ENCODE data around the gene SLC9A4. TPM values are rescaled to one million over a fixed set of nuclear protein-coding genes. Genes with fewer than 3 reads are reported as not detected.

The SLC9A4 gene
- total and polyA plus RNA-seq, 2 donors (not counting 1 experiment from before 2014, with no cell fraction given) = 0.20 TPM; not detected in 1

GRCh38 chr2:102483086-102483485 is 10.1 kb downstream of the SLC9A4 start:
- no peak overlapping the region for H3K4me2 ChIP-seq (replicated peaks; ENCODE audit: low read depth, low read length, poor library complexity, severe bottlenecking)
- 89% methylated on average over 6 of the region's 6 CpGs for WGBS (ENCODE audit: insufficient coverage)
- no peak for DNase-seq
- no peaks in the 10 kb centered on the region for H3K36me3 ChIP-seq (replicated peaks in 1 of 2; ENCODE audit: control extremely low read depth in 1 of 2, control insufficient read depth in 1 of 2, extremely low read depth in 1 of 2, insufficient read depth in 2 of 2, low read length in 1 of 2)
- H3K9me3 ChIP-seq (ENCODE audit: control extremely low read depth in 1 of 3, control insufficient read depth in 2 of 3, insufficient read depth in 1 of 3, low read length in 2 of 3) = peaks cover 0 to 9% (median 0%) of the 10 kb centered on the region in 3 donors
- Mint-ChIP-seq H3K9me3 (ENCODE audit: insufficient read depth) (no peaks in the 10 kb centered on the region), H3K4me1 (no peaks in the 10 kb centered on the region), H3K27me3 (peaks cover 44% of the 10 kb centered on the region), H3K4me3 (no peak overlapping the region), H3K27ac (no peak overlapping the region)
- POLR2A ChIA-PET = no interaction called here
- no peak for TF ChIP-seq EZH2 (IDR thresholded peaks at IDR 0.05; ENCODE audit: borderline replicate concordance, insufficient read depth, low read depth, low read length, poor library complexity, severe bottlenecking)
- TF ChIP-seq, protein P1, sequence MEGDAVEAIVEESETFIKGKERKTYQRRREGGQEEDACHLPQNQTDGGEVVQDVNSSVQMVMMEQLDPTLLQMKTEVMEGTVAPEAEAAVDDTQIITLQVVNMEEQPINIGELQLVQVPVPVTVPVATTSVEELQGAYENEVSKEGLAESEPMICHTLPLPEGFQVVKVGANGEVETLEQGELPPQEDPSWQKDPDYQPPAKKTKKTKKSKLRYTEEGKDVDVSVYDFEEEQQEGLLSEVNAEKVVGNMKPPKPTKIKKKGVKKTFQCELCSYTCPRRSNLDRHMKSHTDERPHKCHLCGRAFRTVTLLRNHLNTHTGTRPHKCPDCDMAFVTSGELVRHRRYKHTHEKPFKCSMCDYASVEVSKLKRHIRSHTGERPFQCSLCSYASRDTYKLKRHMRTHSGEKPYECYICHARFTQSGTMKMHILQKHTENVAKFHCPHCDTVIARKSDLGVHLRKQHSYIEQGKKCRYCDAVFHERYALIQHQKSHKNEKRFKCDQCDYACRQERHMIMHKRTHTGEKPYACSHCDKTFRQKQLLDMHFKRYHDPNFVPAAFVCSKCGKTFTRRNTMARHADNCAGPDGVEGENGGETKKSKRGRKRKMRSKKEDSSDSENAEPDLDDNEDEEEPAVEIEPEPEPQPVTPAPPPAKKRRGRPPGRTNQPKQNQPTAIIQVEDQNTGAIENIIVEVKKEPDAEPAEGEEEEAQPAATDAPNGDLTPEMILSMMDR (IDR thresholded peaks at IDR 0.05) = no peak
- H3K27ac ChIP-seq (ENCODE audit: low read length in 2 of 2) = no peak overlapping the region
- intact Hi-C loops (cut with micrococcal nuclease) = no loop called here
- no peak overlapping the region for H2AFZ ChIP-seq (ENCODE audit: insufficient read depth, low read depth, low read length, poor library complexity, severe bottlenecking)
- CTCF ChIA-PET = interaction anchor here (2.8 kb wide), 1 partner anchor 9 kb away, joined by 24 read pairs; the partner anchor contains the start of gene SLC9A4
- H3K9ac ChIP-seq (ENCODE audit: low read length) = no peak overlapping the region
- peaks cover 0 to 11% (median 2%) of the 10 kb centered on the region in 4 experiments for H3K27me3 ChIP-seq (replicated peaks in 1 of 4; ENCODE audit: control extremely low read depth in 1 of 4, control insufficient read depth in 3 of 4, insufficient read depth in 4 of 4, low read length in 3 of 4)
- ATAC-seq (ENCODE audit: low read depth) = no peak
- no peak overlapping the region for H3K4me3 ChIP-seq (ENCODE audit: control extremely low read depth in 1 of 5, extremely low read depth in 1 of 5, insufficient read depth in 1 of 5, low read depth in 2 of 5, low read length in 4 of 5)
- H3K79me2 ChIP-seq (ENCODE audit: control insufficient read depth, insufficient read depth, low read length) = no peaks in the 10 kb centered on the region
- H3K4me1 ChIP-seq (ENCODE audit: control insufficient read depth in 2 of 2, insufficient read depth in 2 of 2, low read length in 2 of 2) = no peaks in the 10 kb centered on the region
- H4K20me1 ChIP-seq (ENCODE audit: control insufficient read depth, insufficient read depth, low read length, poor library complexity, severe bottlenecking) = no peaks in the 10 kb centered on the region

GRCh38 chr2:102484310-102485061 is 11.5 kb downstream of the SLC9A4 start:
- H3K27ac Mint-ChIP-seq = no peak overlapping the region
- Histone ChIP-seq H3K27me3 (replicated peaks in 1 of 4; ENCODE audit: control extremely low read depth in 1 of 4, control insufficient read depth in 3 of 4, insufficient read depth in 4 of 4, low read length in 3 of 4) (peaks cover 0 to 16% (median 2%) of the 10 kb centered on the region in 4 experiments), H4K20me1 (ENCODE audit: control insufficient read depth, insufficient read depth, low read length, poor library complexity, severe bottlenecking) (no peaks in the 10 kb centered on the region), H3K36me3 (replicated peaks in 1 of 2; ENCODE audit: control extremely low read depth in 1 of 2, control insufficient read depth in 1 of 2, extremely low read depth in 1 of 2, insufficient read depth in 2 of 2, low read length in 1 of 2) (no peaks in the 10 kb centered on the region), H3K4me2 (replicated peaks; ENCODE audit: low read depth, low read length, poor library complexity, severe bottlenecking) (no peak overlapping the region), H3K9me3 (ENCODE audit: control extremely low read depth in 1 of 3, control insufficient read depth in 2 of 3, insufficient read depth in 1 of 3, low read length in 2 of 3) (no peaks in the 10 kb centered on the region), H3K79me2 (ENCODE audit: control insufficient read depth, insufficient read depth, low read length) (no peaks in the 10 kb centered on the region), H3K27ac (ENCODE audit: low read length in 2 of 2) (no peak overlapping the region), H3K4me3 (ENCODE audit: control extremely low read depth in 1 of 5, extremely low read depth in 1 of 5, insufficient read depth in 1 of 5, low read depth in 2 of 5, low read length in 4 of 5) (no peak overlapping the region), H2AFZ (ENCODE audit: insufficient read depth, low read depth, low read length, poor library complexity, severe bottlenecking) (no peak overlapping the region), H3K4me1 (ENCODE audit: control insufficient read depth in 2 of 2, insufficient read depth in 2 of 2, low read length in 2 of 2) (no peaks in the 10 kb centered on the region), H3K9ac (ENCODE audit: low read length) (no peak overlapping the region)
- ATAC-seq (ENCODE audit: low read depth) (no peak), DNase-seq (no peak)
- H3K27me3 Mint-ChIP-seq = peaks cover 47% of the 10 kb centered on the region
- 100% methylated on average over 4 of the region's 6 CpGs for WGBS (ENCODE audit: insufficient coverage)
- peaks cover under 1% of the 10 kb centered on the region for H3K4me1 Mint-ChIP-seq
- intact Hi-C loops (cut with micrococcal nuclease) = no loop called here
- CTCF ChIA-PET = interaction anchor here (2.8 kb wide), 1 partner anchor 11 kb away, joined by 24 read pairs; the partner anchor contains the start of gene SLC9A4
- TF ChIP-seq, protein P1 (IDR thresholded peaks at IDR 0.05) = no peak
- TF ChIP-seq EZH2 (IDR thresholded peaks at IDR 0.05; ENCODE audit: borderline replicate concordance, insufficient read depth, low read depth, low read length, poor library complexity, severe bottlenecking) = no peak
- no peaks in the 10 kb centered on the region for H3K9me3 Mint-ChIP-seq (ENCODE audit: insufficient read depth)
- POLR2A ChIA-PET = no interaction called here
- no peak overlapping the region for H3K4me3 Mint-ChIP-seq

Data from B cell (primary cell).